GM12878 (cell line): ENCODE data around the gene TRMU.

Experiments
- ASH2L ChIP-seq: fragments of 300-600, 200-600 bp; sonication (generic); IDR thresholded peaks from 2 replicates; pipeline ENCODE4 v1.6.1; 2017; ENCODE audit warnings: low read depth, mild to moderate bottlenecking, borderline replicate concordance
- CTCF ChIP-seq, 3 experiments: IDR thresholded peaks in 2 of 3; conservative IDR thresholded peaks in 1 of 3; 2 replicates each; pipeline ENCODE4 v1.5.1; 2011; ENCODE audit warnings: low read depth in 3 of 3, low read length in 3 of 3, mild to moderate bottlenecking in 3 of 3, control low read depth in 2 of 3, moderate library complexity in 2 of 3, inconsistent platforms in 1 of 3, mixed read lengths in 1 of 3; ENCODE audit not compliant: control insufficient read depth in 2 of 3, insufficient read depth in 1 of 3; ENCODE audit errors: extremely low read depth in 1 of 3
- KDM1A ChIP-seq: fragments of 200-600 bp; sonication (generic); IDR thresholded peaks from 2 replicates; pipeline ENCODE4 v1.6.1; 2016; ENCODE audit warnings: borderline replicate concordance
- POLR2A ChIP-seq: IDR thresholded peaks from 2 replicates; pipeline ENCODE4 v1.6.1; 2011; ENCODE audit warnings: low read depth, mild to moderate bottlenecking, low read length
- POLR2AphosphoS5 ChIP-seq: IDR thresholded peaks from 2 replicates; pipeline ENCODE4 v1.6.1; 2011; ENCODE audit warnings: mild to moderate bottlenecking, low read length, inconsistent platforms
- RAD21 ChIP-seq: IDR thresholded peaks from 2 replicates; pipeline ENCODE4 v1.6.1; 2011; ENCODE audit warnings: mild to moderate bottlenecking, low read depth, low read length, moderate library complexity; ENCODE audit not compliant: insufficient read depth
- RELA ChIP-seq: fragments of 450-650 bp; IDR thresholded peaks from 2 replicates; pipeline ENCODE4 v1.8.0; 2014; ENCODE audit warnings: borderline replicate concordance; ENCODE audit not compliant: partially characterized antibody
- TAF1 ChIP-seq: IDR thresholded peaks from 2 replicates; pipeline ENCODE4 v1.6.1; 2011; ENCODE audit warnings: mild to moderate bottlenecking, low read depth, low read length, borderline replicate concordance
- TF ChIP-seq, protein P1 (sequence below): IDR thresholded peaks from 2 replicates; pipeline ENCODE4 v1.6.1; 2012; ENCODE audit warnings: low read depth, low read length, improper control_type of control experiment

DNA sequence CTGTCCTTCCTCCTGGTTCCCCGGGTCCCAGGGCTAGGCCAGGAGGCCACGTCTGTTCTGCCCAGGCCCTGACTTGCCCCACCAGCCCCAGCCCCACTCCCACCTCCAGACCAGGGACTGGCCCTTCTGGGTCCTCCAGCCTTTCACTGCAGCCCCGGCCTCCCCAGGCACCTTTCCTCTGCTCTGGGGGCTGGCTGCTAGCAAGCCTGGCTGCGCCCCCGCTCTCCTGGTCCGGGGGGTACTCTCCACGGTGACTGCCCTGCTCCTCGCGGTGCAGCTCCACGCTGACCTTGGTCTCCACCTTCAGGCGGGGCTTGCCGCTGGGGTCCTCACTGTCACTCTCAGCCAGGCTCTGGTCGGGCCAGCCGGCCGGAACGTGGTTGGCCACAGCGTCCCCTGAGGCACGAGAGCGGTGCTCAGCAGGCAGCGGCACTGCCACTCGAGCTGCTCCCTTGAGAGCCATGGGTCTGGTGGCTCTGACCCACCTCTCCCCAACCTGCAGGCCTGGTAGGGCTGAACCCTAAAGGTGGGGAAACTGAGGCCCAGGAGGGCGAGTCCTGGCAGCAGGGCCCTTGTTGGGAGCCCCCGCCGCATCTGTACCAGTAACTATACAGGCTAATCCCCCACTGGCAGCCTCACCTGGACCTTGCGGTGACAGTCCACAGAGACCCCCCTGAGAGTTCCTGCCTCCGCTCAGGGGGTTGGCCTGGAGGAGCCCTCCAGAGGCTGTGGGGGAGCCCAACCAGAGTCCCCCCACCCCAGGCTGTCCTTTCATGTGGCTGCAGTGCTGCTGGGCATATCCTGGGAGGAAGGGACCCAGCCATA lies 29.0 kb downstream of the TRMU start:
- TF ChIP-seq, protein P1, sequence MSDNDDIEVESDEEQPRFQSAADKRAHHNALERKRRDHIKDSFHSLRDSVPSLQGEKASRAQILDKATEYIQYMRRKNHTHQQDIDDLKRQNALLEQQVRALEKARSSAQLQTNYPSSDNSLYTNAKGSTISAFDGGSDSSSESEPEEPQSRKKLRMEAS = no peak
- TF ChIP-seq KDM1A (no peak), TAF1 (no peak), POLR2A (no peak), RELA (no peak), POLR2AphosphoS5 (no peak), RAD21 (no peak), CTCF (IDR thresholded peaks at IDR 0.05 in 2 of 3, conservative IDR thresholded peaks at IDR 0.05 in 1 of 3; ENCODE audit: control insufficient read depth in 2 of 3, extremely low read depth in 1 of 3, insufficient read depth in 1 of 3, low read depth in 3 of 3, low read length in 3 of 3) (no peak), ASH2L (no peak)
